ENCODE measurements around the gene CDC42EP3.

DNA sequence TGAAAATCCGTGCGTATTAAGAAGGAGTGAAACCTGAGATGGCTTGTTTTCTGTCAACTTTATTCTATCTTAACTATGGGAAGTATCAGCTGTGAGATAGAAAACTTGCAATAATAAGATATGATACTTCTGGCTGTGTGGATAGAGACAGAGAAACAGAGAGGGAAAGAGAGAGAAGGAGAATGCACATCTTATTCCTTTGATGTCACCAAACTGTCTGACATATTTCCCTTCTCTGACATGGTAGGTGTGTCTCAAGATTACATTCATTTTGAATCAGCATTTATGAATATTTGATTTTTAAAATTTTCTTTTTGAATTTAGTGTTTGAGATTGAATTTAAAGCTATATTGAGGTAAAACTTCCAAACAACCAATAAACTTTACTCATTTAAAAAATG is 69.4 kb downstream of the CDC42EP3 start:
- TF ChIP-seq EZH2 (IDR thresholded peaks at IDR 0.05; ENCODE audit: borderline replicate concordance, insufficient read depth, low read depth, low read length, poor library complexity, severe bottlenecking) = no peak
- TF ChIP-seq, protein P1, sequence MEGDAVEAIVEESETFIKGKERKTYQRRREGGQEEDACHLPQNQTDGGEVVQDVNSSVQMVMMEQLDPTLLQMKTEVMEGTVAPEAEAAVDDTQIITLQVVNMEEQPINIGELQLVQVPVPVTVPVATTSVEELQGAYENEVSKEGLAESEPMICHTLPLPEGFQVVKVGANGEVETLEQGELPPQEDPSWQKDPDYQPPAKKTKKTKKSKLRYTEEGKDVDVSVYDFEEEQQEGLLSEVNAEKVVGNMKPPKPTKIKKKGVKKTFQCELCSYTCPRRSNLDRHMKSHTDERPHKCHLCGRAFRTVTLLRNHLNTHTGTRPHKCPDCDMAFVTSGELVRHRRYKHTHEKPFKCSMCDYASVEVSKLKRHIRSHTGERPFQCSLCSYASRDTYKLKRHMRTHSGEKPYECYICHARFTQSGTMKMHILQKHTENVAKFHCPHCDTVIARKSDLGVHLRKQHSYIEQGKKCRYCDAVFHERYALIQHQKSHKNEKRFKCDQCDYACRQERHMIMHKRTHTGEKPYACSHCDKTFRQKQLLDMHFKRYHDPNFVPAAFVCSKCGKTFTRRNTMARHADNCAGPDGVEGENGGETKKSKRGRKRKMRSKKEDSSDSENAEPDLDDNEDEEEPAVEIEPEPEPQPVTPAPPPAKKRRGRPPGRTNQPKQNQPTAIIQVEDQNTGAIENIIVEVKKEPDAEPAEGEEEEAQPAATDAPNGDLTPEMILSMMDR (IDR thresholded peaks at IDR 0.05) = no peak
